GM23338 (cell line): ENCODE results near the gene TMC1. TPM values are rescaled to one million over a fixed set of nuclear protein-coding genes. Genes with fewer than 3 reads are reported as not detected.

Experiments
- ATAC-seq: fragments of 200-7000 bp; cut with Tn5 transposase; 3 replicates; pipeline ENCODE4 v1.9.1; 2020
- DNase-seq: peaks from one replicate; pipeline ENCODE4 v3.0.0-alpha.2; 2015; ENCODE audit warnings: low spot score
- H2AFZ ChIP-seq: fragments of 200-600 bp; sonication (generic); 2 replicates; pipeline ENCODE4 v1.8.0; 2016; ENCODE audit warnings: antibody characterized with exemption, mild to moderate bottlenecking, moderate library complexity
- H3F3A ChIP-seq: fragments of 200-600 bp; sonication (generic); replicated peaks from 2 replicates; pipeline ENCODE4 v1.8.0; 2017; ENCODE audit warnings: antibody characterized with exemption, mixed run types, low read depth
- H3K27ac ChIP-seq: fragments of 200-600 bp; sonication (generic); 2 replicates; pipeline ENCODE4 v1.6.1; 2016; ENCODE audit warnings: low read depth
- H3K27me3 ChIP-seq: fragments of 200-600 bp; sonication (generic); 2 replicates; pipeline ENCODE4 v1.8.0; 2016; ENCODE audit warnings: mild to moderate bottlenecking, mixed run types, moderate library complexity; ENCODE audit not compliant: insufficient read depth
- H3K36me3 ChIP-seq: fragments of 200-600 bp; sonication (generic); 2 replicates; pipeline ENCODE4 v1.8.0; 2016; ENCODE audit warnings: mild to moderate bottlenecking; ENCODE audit not compliant: insufficient read depth
- H3K4me1 ChIP-seq: fragments of 200-600 bp; sonication (generic); 2 replicates; pipeline ENCODE4 v1.8.0; 2016; ENCODE audit warnings: mild to moderate bottlenecking, moderate library complexity; ENCODE audit not compliant: insufficient read depth
- H3K4me2 ChIP-seq: fragments of 200-600 bp; sonication (generic); 2 replicates; pipeline ENCODE4 v1.7.1; 2017; ENCODE audit warnings: mixed run types
- H3K4me3 ChIP-seq: fragments of 200-600 bp; sonication (generic); 2 replicates; pipeline ENCODE4 v1.6.1; 2016; ENCODE audit warnings: mixed run types
- H3K79me2 ChIP-seq: fragments of 200-600 bp; sonication (generic); replicated peaks from 2 replicates; pipeline ENCODE4 v1.8.0; 2017; ENCODE audit warnings: mild to moderate bottlenecking; ENCODE audit not compliant: insufficient read depth
- H3K9me2 ChIP-seq: fragments of 200-600 bp; sonication (generic); 2 replicates; pipeline ENCODE4 v1.8.0; 2017; ENCODE audit not compliant: insufficient read depth
- H4K20me1 ChIP-seq: fragments of 200-600 bp; sonication (generic); replicated peaks from 2 replicates; pipeline ENCODE4 v1.8.0; 2017; ENCODE audit warnings: mild to moderate bottlenecking; ENCODE audit not compliant: insufficient read depth
- H3K27ac Mint-ChIP-seq: 2 replicates; pipeline ENCODE4 v1.8.0; 2020; ENCODE audit warnings: inconsistent platforms, mild to moderate bottlenecking, moderate library complexity, mixed read lengths
- H3K27me3 Mint-ChIP-seq: 3 replicates; pipeline ENCODE4 v1.8.0; 2022; ENCODE audit warnings: low read depth, mild to moderate bottlenecking, moderate library complexity, mixed read lengths, inconsistent platforms; ENCODE audit not compliant: insufficient read depth, poor library complexity
- H3K36me3 Mint-ChIP-seq: 3 replicates; pipeline ENCODE4 v1.8.0; 2021; ENCODE audit warnings: low read depth, mild to moderate bottlenecking, inconsistent platforms, moderate library complexity, mixed read lengths
- H3K4me1 Mint-ChIP-seq: 3 replicates; pipeline ENCODE4 v1.8.0; 2020; ENCODE audit warnings: mild to moderate bottlenecking, inconsistent platforms, mixed read lengths
- H3K4me3 Mint-ChIP-seq: 3 replicates; pipeline ENCODE4 v1.8.0; 2021; ENCODE audit warnings: moderate library complexity, mild to moderate bottlenecking, inconsistent platforms, mixed read lengths
- H3K9me3 Mint-ChIP-seq: 3 replicates; pipeline ENCODE4 v1.8.0; 2020; ENCODE audit warnings: moderate library complexity, mild to moderate bottlenecking, inconsistent platforms, mixed read lengths
- CREB1 ChIP-seq: fragments of 250-450 bp; sonication (Bioruptor Pico); IDR thresholded peaks from 2 replicates; pipeline ENCODE4 v1.5.0; 2020; ENCODE audit warnings: low read depth, mild to moderate bottlenecking, moderate library complexity
- CTCF ChIP-seq, 2 experiments: fragments of 200-600 bp in 1 of 2; sonication (generic) in 1 of 2; conservative IDR thresholded peaks; 2 replicates each; pipeline versions ENCODE4 v1.5.1 to v1.6.1; 2016 to 2017; ENCODE audit warnings: antibody characterized with exemption in 2 of 2, low read depth in 2 of 2, mild to moderate bottlenecking in 2 of 2, moderate library complexity in 1 of 2
- ETS1 ChIP-seq: IDR thresholded peaks from 2 replicates; pipeline ENCODE4 v1.6.1; 2016; ENCODE audit warnings: antibody characterized with exemption
- EZH2 ChIP-seq: fragments of 200-600 bp; sonication (generic); IDR thresholded peaks from one replicate; pipeline ENCODE4 v1.8.0; 2017; ENCODE audit warnings: antibody characterized with exemption, mild to moderate bottlenecking, low read depth; ENCODE audit not compliant: unreplicated experiment
- EZH2phosphoT487 ChIP-seq: fragments of 200-600 bp; sonication (generic); IDR thresholded peaks from one replicate; pipeline ENCODE4 v1.8.1; 2018; ENCODE audit warnings: antibody characterized with exemption; ENCODE audit not compliant: unreplicated experiment
- JUNB ChIP-seq: IDR thresholded peaks from one replicate; pipeline ENCODE4 v1.6.1; 2016; ENCODE audit warnings: antibody characterized with exemption; ENCODE audit not compliant: unreplicated experiment
- NANOG ChIP-seq: IDR thresholded peaks from 2 replicates; pipeline ENCODE4 v1.6.1; 2016; ENCODE audit warnings: antibody characterized with exemption, borderline replicate concordance
- POLR2AphosphoS5 ChIP-seq: IDR thresholded peaks from 2 replicates; pipeline ENCODE4 v1.6.1; 2016; ENCODE audit warnings: antibody characterized with exemption, low read depth
- REST ChIP-seq: IDR thresholded peaks from one replicate; pipeline ENCODE4 v1.6.1; 2018; ENCODE audit warnings: antibody characterized with exemption; ENCODE audit not compliant: unreplicated experiment
- STAT1 ChIP-seq: IDR thresholded peaks from one replicate; pipeline ENCODE4 v1.6.1; 2016; ENCODE audit warnings: antibody characterized with exemption; ENCODE audit not compliant: unreplicated experiment
- ZNF114 ChIP-seq: fragments of 250-450 bp; sonication (Bioruptor Pico); IDR thresholded peaks from 2 replicates; pipeline ENCODE4 v1.5.0; 2020; ENCODE audit warnings: mild to moderate bottlenecking, moderate library complexity
- ZNF331 ChIP-seq: fragments of 250-450 bp; sonication (Bioruptor Pico); IDR thresholded peaks from 2 replicates; pipeline ENCODE4 v1.5.0; 2020; ENCODE audit warnings: low read depth, mild to moderate bottlenecking, moderate library complexity
- ZNF462 ChIP-seq: fragments of 250-450 bp; sonication (Bioruptor Pico); IDR thresholded peaks from 2 replicates; pipeline ENCODE4 v1.5.0; 2020; ENCODE audit warnings: mild to moderate bottlenecking, moderate library complexity
- polyA plus RNA-seq: library from polyadenylated mRNA; unstranded; fragments of >200 nt; fragmentation: Nextera tagmentation; extraction: Ambion mirVana; gene quantifications from 2 replicates; pipeline ENCODE4 v1.2.1, GENCODE V29; 2016
- total RNA-seq: library from RNA; depleted of rRNA; stranded (reverse); fragments of >200 nt; shearing (Covaris generic); gene quantifications from 2 replicates; pipeline ENCODE4 v1.2.3, GENCODE V29; 2014

Gene TMC1
- total and polyA plus RNA-seq, 2 experiments from 2014 or later, result 0.61 to 1.2 TPM

GRCh38 chr9:72589667-72590521 is 68.5 kb downstream of the TMC1 start:
- Mint-ChIP-seq H3K27ac (no peak overlapping the region), H3K9me3 (no peaks in the 10 kb centered on the region), H3K4me3 (no peak overlapping the region), H3K27me3 (no peaks in the 10 kb centered on the region), H3K36me3 (no peaks in the 10 kb centered on the region), H3K4me1 (peaks cover 5% of the 10 kb centered on the region)
- TF ChIP-seq ZNF114 (CRISPR knock-in tag), result no peak
- no peak for TF ChIP-seq CTCF (conservative IDR thresholded peaks at IDR 0.05; ENCODE audit: low read depth in 2 of 2)
- no peak for TF ChIP-seq REST
- no peak for TF ChIP-seq CREB1 (CRISPR knock-in tag)
- TF ChIP-seq EZH2, result no peak
- no peak for TF ChIP-seq EZH2phosphoT487
- no peak for TF ChIP-seq STAT1
- TF ChIP-seq NANOG, result no peak
- no peak for TF ChIP-seq ETS1
- no peak for TF ChIP-seq POLR2AphosphoS5
- TF ChIP-seq ZNF331 (CRISPR knock-in tag), result no peak
- no peak for TF ChIP-seq ZNF462 (CRISPR knock-in tag)
- no peak for TF ChIP-seq JUNB
- Histone ChIP-seq H3K4me3 (no peak overlapping the region), H3F3A (no peaks in the 10 kb centered on the region), H3K4me1 (no peaks in the 10 kb centered on the region), H3K36me3 (no peaks in the 10 kb centered on the region), H3K27ac (no peak overlapping the region), H3K79me2 (no peaks in the 10 kb centered on the region), H4K20me1 (no peaks in the 10 kb centered on the region), H3K9me2 (no peaks in the 10 kb centered on the region), H2AFZ (peak overlapping the region; percentile 72), H3K27me3 (no peaks in the 10 kb centered on the region), H3K4me2 (no peak overlapping the region)
- no peak for DNase-seq
- ATAC-seq, result no peak
